Measurements from ENCODE around the gene TMEM164. TPM values are rescaled to one million over a fixed set of nuclear protein-coding genes. Genes with fewer than 3 reads are reported as not detected.

The TMEM164 gene
- total RNA-seq, 1 donor from 2014 or later, result 48.3 TPM

GRCh38 chrX:110215411-110215810 lies 212.5 kb downstream of the TMEM164 start:
- Histone ChIP-seq H3K27ac (replicated peaks) (no peak overlapping the region), H3K9me3 (replicated peaks) (no peaks in the 10 kb centered on the region), H3K36me3 (no peaks in the 10 kb centered on the region), H3K4me3 (no peak overlapping the region), H3K4me1 (no peaks in the 10 kb centered on the region), H3K27me3 (ENCODE audit: low read depth) (no peaks in the 10 kb centered on the region)
- no peak for TF ChIP-seq CTCF (IDR thresholded peaks at IDR 0.05; ENCODE audit: borderline replicate concordance)
- intact Hi-C loops (cut with micrococcal nuclease), result no loop called here
- DNase-seq, result no peak

GRCh38 chrX:110216027-110216426 lies 213.1 kb downstream of the TMEM164 start:
- no peaks in the 10 kb centered on the region for H3K9me3 ChIP-seq (replicated peaks)
- no peak for DNase-seq
- no peak overlapping the region for H3K4me3 ChIP-seq
- no peaks in the 10 kb centered on the region for H3K36me3 ChIP-seq
- H3K4me1 ChIP-seq, result no peaks in the 10 kb centered on the region
- TF ChIP-seq CTCF (IDR thresholded peaks at IDR 0.05; ENCODE audit: borderline replicate concordance), result no peak
- H3K27me3 ChIP-seq (ENCODE audit: low read depth), result no peaks in the 10 kb centered on the region
- no peak overlapping the region for H3K27ac ChIP-seq (replicated peaks)
- intact Hi-C loops (cut with micrococcal nuclease), result no loop called here

- TF ChIP-seq CTCF (IDR thresholded peaks at IDR 0.05; ENCODE audit: borderline replicate concordance), result no peak
- H3K4me3 ChIP-seq, result no peak overlapping the region
- no peaks in the 10 kb centered on the region for H3K36me3 ChIP-seq
- no peaks in the 10 kb centered on the region for H3K4me1 ChIP-seq
- DNase-seq, result no peak
- H3K27ac ChIP-seq (replicated peaks), result no peak overlapping the region
- no peaks in the 10 kb centered on the region for H3K27me3 ChIP-seq (ENCODE audit: low read depth)
- H3K9me3 ChIP-seq (replicated peaks), result no peaks in the 10 kb centered on the region
- intact Hi-C loops (cut with micrococcal nuclease), result no loop called here
Measured at GRCh38 chrX:110218591-110218990, 215.7 kb downstream of the TMEM164 start.

- intact Hi-C loops (cut with micrococcal nuclease), result no loop called here
- no peak for TF ChIP-seq CTCF (IDR thresholded peaks at IDR 0.05; ENCODE audit: borderline replicate concordance)
- H3K4me3 ChIP-seq, result no peak overlapping the region
Measured at GRCh38 chrX:110219920-110220319, 217.0 kb downstream of the TMEM164 start.

GRCh38 chrX:110222497-110223257 lies 219.8 kb downstream of the TMEM164 start:
- no peak overlapping the region for H3K4me3 ChIP-seq
- no peaks in the 10 kb centered on the region for H3K27me3 ChIP-seq (ENCODE audit: low read depth)
- no peaks in the 10 kb centered on the region for H3K36me3 ChIP-seq
- intact Hi-C loops (cut with micrococcal nuclease), result no loop called here
- no peaks in the 10 kb centered on the region for H3K9me3 ChIP-seq (replicated peaks)
- H3K27ac ChIP-seq (replicated peaks), result no peak overlapping the region
- no peak for DNase-seq
- H3K4me1 ChIP-seq, result no peaks in the 10 kb centered on the region
- TF ChIP-seq CTCF (IDR thresholded peaks at IDR 0.05; ENCODE audit: borderline replicate concordance), result no peak

More at GRCh38 chrX:110219920-110220319, 217.0 kb downstream of the TMEM164 start:
- Histone ChIP-seq H3K9me3 (replicated peaks) (no peaks in the 10 kb centered on the region), H3K27me3 (ENCODE audit: low read depth) (no peaks in the 10 kb centered on the region), H3K4me1 (no peaks in the 10 kb centered on the region), H3K36me3 (no peaks in the 10 kb centered on the region), H3K27ac (replicated peaks) (no peak overlapping the region)
- DNase-seq, result no peak

Data from left ventricle myocardium inferior (tissue), 1 donor.